ENCODE measurements around the gene DIP2C. TPM values are rescaled to one million over a fixed set of nuclear protein-coding genes. Genes with fewer than 3 reads are reported as not detected.
"Not testable (repeated sequence)": the region's sequence is repeated elsewhere in the genome, so short reads cannot be mapped to it uniquely, and the experiment has no call there.

Gene DIP2C
- total RNA-seq, 2 donors from 2014 or later = 13.0 to 13.7 TPM

- H3K4me3 Mint-ChIP-seq = no peak overlapping the region
These were observed 103.3 kb downstream of the DIP2C start for GRCh38 chr10:586151-586550.

GRCh38 chr10:585502-585901, 104.0 kb downstream of the DIP2C start:
- H3K27ac Mint-ChIP-seq = peak overlapping the region; percentile 77

More at GRCh38 chr10:586151-586550, 103.3 kb downstream of the DIP2C start:
- Mint-ChIP-seq H3K27ac (peak overlapping the region; percentile 77), H3K9me3 (no peaks in the 10 kb centered on the region), H3K27me3 (ENCODE audit: insufficient read depth) (no peaks in the 10 kb centered on the region), H3K4me1 (peaks cover 2% of the 10 kb centered on the region), H3K36me3 (ENCODE audit: low read depth) (no peaks in the 10 kb centered on the region)
- H3K27me3 ChIP-seq (ENCODE audit: control insufficient read depth, insufficient read depth, low read length, poor library complexity, severe bottlenecking) = no peaks in the 10 kb centered on the region
- DNase-seq = no peak
- H3K9ac ChIP-seq (ENCODE audit: extremely low read depth, low read length, poor library complexity, severe bottlenecking) = no peak overlapping the region
- H3K4me3 ChIP-seq (ENCODE audit: low read length) = no peak overlapping the region
- TF ChIP-seq CTCF (conservative IDR thresholded peaks at IDR 0.05) = no peak
- no peak overlapping the region for H3K27ac ChIP-seq (ENCODE audit: low read depth, low read length)
- no peaks in the 10 kb centered on the region for H3K9me3 ChIP-seq (ENCODE audit: control insufficient read depth, low read length)
- no peaks in the 10 kb centered on the region for H3K4me1 ChIP-seq (ENCODE audit: control insufficient read depth, insufficient read depth, low read length)
- 93 to 95% methylated on average over 3 to 9 of the region's 9 CpGs for WGBS, 2 experiments (ENCODE audit: insufficient coverage in 1 of 2, insufficient read length in 1 of 2)
- H3K36me3 ChIP-seq (ENCODE audit: control insufficient read depth, insufficient read depth, low read length) = no peaks in the 10 kb centered on the region

GRCh38 chr10:584497-585290, 104.8 kb downstream of the DIP2C start:
- not testable (repeated sequence) for H3K4me1 Mint-ChIP-seq; DNase-seq; H3K36me3 Mint-ChIP-seq (ENCODE audit: low read depth); H3K27me3 ChIP-seq (ENCODE audit: control insufficient read depth, insufficient read depth, low read length, poor library complexity, severe bottlenecking); H3K36me3 ChIP-seq (ENCODE audit: control insufficient read depth, insufficient read depth, low read length); H3K9me3 Mint-ChIP-seq; H3K4me1 ChIP-seq (ENCODE audit: control insufficient read depth, insufficient read depth, low read length); H3K9me3 ChIP-seq (ENCODE audit: control insufficient read depth, low read length); H3K27ac ChIP-seq (ENCODE audit: low read depth, low read length); H3K27me3 Mint-ChIP-seq (ENCODE audit: insufficient read depth); H3K4me3 ChIP-seq (ENCODE audit: low read length); H3K9ac ChIP-seq (ENCODE audit: extremely low read depth, low read length, poor library complexity, severe bottlenecking); H3K4me3 Mint-ChIP-seq
- peak overlapping the region; percentile 72 for H3K27ac Mint-ChIP-seq
- 95 to 99% methylated on average over 12 to 55 of the region's 55 CpGs for WGBS, 2 experiments (ENCODE audit: insufficient coverage in 1 of 2, insufficient read length in 1 of 2)

More at GRCh38 chr10:585502-585901, 104.0 kb downstream of the DIP2C start:
- Mint-ChIP-seq H3K4me1 (peaks cover 2% of the 10 kb centered on the region), H3K36me3 (ENCODE audit: low read depth) (no peaks in the 10 kb centered on the region), H3K4me3 (no peak overlapping the region), H3K9me3 (no peaks in the 10 kb centered on the region), H3K27me3 (ENCODE audit: insufficient read depth) (no peaks in the 10 kb centered on the region)
- Histone ChIP-seq H3K4me1 (ENCODE audit: control insufficient read depth, insufficient read depth, low read length) (no peaks in the 10 kb centered on the region), H3K27me3 (ENCODE audit: control insufficient read depth, insufficient read depth, low read length, poor library complexity, severe bottlenecking) (no peaks in the 10 kb centered on the region), H3K4me3 (ENCODE audit: low read length) (no peak overlapping the region), H3K9me3 (ENCODE audit: control insufficient read depth, low read length) (no peaks in the 10 kb centered on the region), H3K36me3 (ENCODE audit: control insufficient read depth, insufficient read depth, low read length) (no peaks in the 10 kb centered on the region), H3K9ac (ENCODE audit: extremely low read depth, low read length, poor library complexity, severe bottlenecking) (no peak overlapping the region), H3K27ac (ENCODE audit: low read depth, low read length) (no peak overlapping the region)
- peak; percentile 68 for TF ChIP-seq CTCF (conservative IDR thresholded peaks at IDR 0.05)
- WGBS, 2 experiments (ENCODE audit: insufficient coverage in 1 of 2, insufficient read length in 1 of 2) = 90 to 92% methylated on average over 7 of the region's 7 CpGs
- DNase-seq = peak; percentile 70
